Amniotic epithelial cell (primary cell): ENCODE results near the gene OR6B2.
"Not testable (repeated sequence)": the region's sequence is repeated elsewhere in the genome, so short reads cannot be mapped to it uniquely, and the experiment has no call there.

Source experiments
- DNase-seq: peaks from one replicate; pipeline ENCODE4 v3.0.0-alpha.2; 2010; ENCODE audit warnings: low read depth

The OR6B2 gene

DNA sequence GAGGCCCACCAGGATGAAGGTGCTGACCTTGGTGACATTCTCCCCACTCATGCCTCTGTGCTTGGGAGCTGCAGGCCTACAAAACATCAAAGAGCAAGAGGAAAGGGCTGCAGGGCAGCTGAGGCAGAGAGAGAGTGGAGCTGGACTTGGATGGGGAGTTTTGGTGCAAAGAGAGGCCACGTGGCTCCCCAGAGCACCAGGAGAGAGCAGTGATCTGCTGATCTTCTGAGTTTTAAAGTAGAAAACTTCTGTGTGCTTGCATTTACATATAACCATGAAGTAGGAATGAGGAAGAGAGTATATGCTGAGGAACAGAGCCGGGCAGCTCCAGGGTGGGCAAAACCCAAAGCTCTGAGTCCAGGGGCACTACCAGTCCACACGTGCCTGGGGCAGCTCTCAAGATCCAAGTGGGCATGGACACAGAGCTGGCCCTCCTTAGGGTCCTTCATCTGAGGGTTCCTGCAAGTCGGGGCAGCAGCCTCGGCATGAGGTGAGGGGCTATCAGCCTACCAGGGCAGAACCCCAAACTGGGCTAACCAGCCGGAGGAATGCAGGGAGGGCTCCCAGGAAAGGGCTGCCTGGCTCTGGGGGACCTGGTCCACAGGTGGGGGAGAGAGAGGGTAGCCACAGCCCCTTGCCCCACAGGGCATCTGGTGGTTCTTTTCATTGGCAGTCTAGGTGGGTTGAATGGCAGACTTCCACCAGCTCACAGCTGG is at the start of gene OR6B2:
Gene OR6B2, minus strand, starts transcription at position 51 of the 716 bp plus-strand sequence. Its CDS starts 0 bp downstream, at position 51.
- DNase-seq, result no peak

GRCh38 chr2:240078631-240079030 is 48.4 kb upstream of the OR6B2 start:
- DNase-seq, result no peak

GRCh38 chr2:240077442-240077841 is 47.2 kb upstream of the OR6B2 start:
- no peak for DNase-seq

GRCh38 chr2:240074545-240074944 is 44.3 kb upstream of the OR6B2 start:
- no peak for DNase-seq

- DNase-seq, result no peak
Observed at GRCh38 chr2:240070907-240071306, 40.7 kb upstream of the OR6B2 start.

DNA sequence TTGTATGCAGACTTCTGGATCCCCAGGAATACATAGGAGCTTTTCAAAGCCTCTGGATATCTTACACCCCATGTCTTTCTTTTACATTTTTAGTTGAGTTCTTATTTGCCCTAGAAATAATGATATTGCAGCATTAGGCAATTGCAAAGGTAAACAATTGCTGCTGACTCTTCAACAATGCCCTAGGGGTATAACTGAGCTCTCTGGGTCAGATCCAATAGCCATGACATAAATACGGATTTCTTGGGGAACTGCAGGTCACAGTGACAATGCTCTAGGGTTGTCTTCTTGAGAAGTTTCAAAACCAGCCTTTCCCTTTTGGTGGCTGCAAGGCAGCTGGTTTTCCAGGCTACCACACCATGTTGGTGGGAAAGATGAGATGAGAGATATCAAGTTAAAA is 39.6 kb upstream of the OR6B2 start:
- DNase-seq, result no peak

DNA sequence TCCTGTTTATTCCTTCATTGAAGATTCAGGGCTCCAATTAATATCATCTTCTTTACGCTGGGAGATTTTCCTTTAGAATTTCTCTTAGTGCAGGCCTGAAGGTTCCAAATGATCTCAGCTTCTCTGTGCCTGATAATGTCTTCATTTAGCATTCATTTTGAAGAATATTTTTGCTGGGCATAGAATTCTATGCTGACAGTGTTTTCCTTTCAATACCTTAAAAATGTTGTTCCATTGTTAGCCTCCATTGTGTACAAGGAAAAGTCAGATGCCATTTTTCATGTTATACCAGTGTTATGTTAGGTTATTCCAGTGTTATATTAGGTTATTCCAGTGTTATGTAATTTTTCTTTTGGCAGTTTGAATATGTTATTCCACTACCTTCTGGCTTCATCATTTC is 38.0 kb upstream of the OR6B2 start:
- no peak for DNase-seq

DNA sequence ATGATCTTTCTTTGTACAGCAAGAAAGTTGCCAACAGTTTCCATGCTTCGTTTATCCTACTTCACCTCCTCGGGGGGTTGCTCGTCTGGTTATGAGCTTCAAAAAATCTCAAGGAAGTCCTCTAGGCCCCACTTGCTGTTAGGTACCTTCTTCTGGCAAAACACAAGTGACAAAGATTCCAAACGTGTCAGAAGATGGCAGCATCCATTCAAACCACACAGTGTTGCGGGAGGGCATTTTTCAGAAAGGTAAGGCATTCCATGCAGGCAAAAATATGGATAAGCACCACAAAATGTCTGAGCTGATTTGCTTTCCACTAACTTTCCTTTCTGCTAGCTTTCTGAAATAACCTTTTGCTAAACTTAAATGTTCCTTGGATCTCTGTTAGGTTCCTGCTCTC is 36.3 kb upstream of the OR6B2 start:
- no peak for DNase-seq

GRCh38 chr2:240064898-240065297 is 34.7 kb upstream of the OR6B2 start:
- DNase-seq, result no peak

GRCh38 chr2:240060977-240061591 is 30.9 kb upstream of the OR6B2 start:
- peak; percentile 46 for DNase-seq

- no peak for DNase-seq
Observed at GRCh38 chr2:240056678-240057077, 26.4 kb upstream of the OR6B2 start.

- no peak for DNase-seq
Observed at GRCh38 chr2:240055177-240055917, 25.1 kb upstream of the OR6B2 start.

- no peak for DNase-seq
Observed at GRCh38 chr2:240053173-240054155, 23.2 kb upstream of the OR6B2 start, which contains the start of gene OR6B3. Gene OR6B3, minus strand, starts transcription at chr2:240053521.

- no peak for DNase-seq
Observed at GRCh38 chr2:240052524-240052923, 22.3 kb upstream of the OR6B2 start.

- no peak for DNase-seq
Observed at GRCh38 chr2:240051697-240052096, 21.5 kb upstream of the OR6B2 start.

DNA sequence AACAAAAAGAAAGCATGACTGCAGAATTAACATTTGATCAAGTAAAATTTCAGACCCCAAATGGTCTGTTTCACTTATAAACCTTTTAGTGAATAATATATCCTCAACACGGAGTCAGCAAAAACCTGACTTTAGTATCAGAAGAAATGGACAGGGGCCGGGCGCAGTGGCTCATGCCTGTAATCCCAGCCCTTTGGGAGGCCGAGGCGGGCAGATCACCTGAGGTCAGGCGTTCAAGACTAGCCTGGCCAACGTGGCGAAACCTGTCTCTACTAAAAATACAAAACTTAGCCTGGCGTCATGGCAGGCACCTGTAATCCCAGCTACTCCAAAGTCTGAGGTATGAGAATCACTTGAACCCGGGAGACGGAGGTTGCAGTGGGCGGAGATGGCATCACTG is 20.0 kb upstream of the OR6B2 start:
- no peak for DNase-seq

DNA sequence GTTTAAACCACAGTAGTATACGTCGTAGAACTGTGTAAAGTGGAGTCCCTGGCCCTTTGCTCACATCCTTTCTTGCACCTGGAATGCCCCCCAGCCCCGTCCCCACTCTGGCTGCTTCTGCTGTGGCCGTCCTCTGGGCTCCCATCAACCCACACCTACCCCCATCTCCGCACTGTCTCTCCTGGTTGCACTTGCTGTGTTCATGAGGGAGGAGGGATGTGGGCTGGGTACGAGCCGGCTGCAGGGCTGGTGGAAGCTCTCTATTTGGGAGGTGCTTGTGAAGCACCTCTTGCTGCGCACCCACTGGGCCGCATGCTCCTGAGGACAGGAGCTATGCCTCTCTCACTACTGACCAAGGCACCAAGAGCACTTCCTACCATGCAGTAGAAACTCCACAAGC is 18.0 kb upstream of the OR6B2 start:
- no peak for DNase-seq

DNA sequence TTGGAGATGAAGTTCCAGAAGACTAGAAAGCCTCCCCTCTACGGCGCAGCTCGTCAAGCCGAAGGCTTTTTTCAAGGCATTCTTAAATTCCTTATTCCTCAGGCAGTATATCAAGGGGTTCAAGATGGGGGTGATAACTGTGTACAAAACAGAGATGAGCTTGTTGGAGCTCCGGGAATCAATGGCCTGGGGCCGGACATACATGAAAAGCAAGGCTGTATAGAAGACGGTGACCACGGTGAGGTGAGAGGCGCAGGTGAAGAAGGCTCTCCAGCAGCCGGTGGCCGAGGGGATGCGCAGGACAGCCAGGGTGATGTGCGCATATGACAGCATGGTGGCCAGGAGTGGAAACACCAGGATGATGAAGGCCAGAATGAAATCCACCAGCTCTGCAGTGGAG is 14.9 kb upstream of the OR6B2 start:
- no peak for DNase-seq

GRCh38 chr2:240044096-240044495 is 13.9 kb upstream of the OR6B2 start:
- DNase-seq, result not testable (repeated sequence)

DNA sequence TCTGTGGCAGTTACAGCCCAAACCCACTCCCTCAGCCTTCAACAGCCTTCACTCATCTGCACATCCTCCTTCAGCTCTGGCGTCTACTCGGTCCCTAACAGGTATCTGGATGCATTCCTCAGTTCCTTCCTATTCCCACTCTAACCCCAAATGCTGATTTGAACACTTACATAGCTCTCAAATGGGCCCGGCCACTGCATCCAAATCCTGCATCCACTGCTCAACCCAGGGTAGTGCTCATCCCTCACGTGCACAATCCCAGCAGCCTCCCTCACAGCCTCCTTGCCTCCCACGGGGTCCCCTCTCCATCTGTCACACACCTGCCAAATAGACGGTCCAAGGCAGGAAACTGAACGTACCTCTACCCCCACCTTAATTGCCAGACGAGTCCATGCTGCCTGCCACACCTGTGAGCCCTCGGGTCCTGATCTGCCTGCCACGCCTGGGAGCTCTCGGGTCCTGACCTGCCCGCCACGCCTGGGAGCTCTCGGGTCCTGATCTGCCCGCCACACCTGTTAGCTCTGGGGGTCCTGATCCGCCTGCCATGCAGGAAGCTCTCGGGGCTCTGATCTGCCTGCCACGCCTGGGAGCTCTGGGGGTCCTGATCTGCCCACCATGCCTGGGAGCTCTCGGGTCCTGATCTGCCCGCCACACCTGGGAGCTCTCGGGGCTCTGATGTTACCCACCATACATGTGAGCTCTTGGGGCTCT is 13.2 kb upstream of the OR6B2 start:
- no peak for DNase-seq

- DNase-seq, result no peak
Observed at GRCh38 chr2:240042740-240043139, 12.5 kb upstream of the OR6B2 start.
